Panc1 (cell line): ENCODE results near the gene MOSMO.

Source experiments
- POLR2AphosphoS5 ChIP-seq: IDR thresholded peaks from 2 replicates; pipeline ENCODE4 v1.6.1; 2012; ENCODE audit warnings: mild to moderate bottlenecking, low read depth, low read length, moderate library complexity
- REST ChIP-seq, 2 experiments: IDR thresholded peaks; 2 replicates each; pipeline ENCODE4 v1.6.1; 2011 to 2012; ENCODE audit warnings: low read depth in 2 of 2, control low read depth in 1 of 2, low read length in 1 of 2, mild to moderate bottlenecking in 1 of 2, moderate library complexity in 1 of 2; ENCODE audit not compliant: insufficient read depth in 1 of 2
- SIN3A ChIP-seq: IDR thresholded peaks from 2 replicates; pipeline ENCODE4 v1.6.1; 2012; ENCODE audit warnings: low read depth, mild to moderate bottlenecking, low read length, moderate library complexity, borderline replicate concordance; ENCODE audit not compliant: insufficient read depth
- TCF7L2 ChIP-seq: IDR thresholded peaks from 2 replicates; pipeline ENCODE4 v1.6.1; 2011; ENCODE audit warnings: mild to moderate bottlenecking, low read depth, low read length, inconsistent platforms
- TF ChIP-seq, protein P1 (sequence below): fragments of 450-650 bp; IDR thresholded peaks from 2 replicates; pipeline ENCODE4 v1.5.1; 2017; ENCODE audit warnings: mild to moderate bottlenecking

GRCh38 chr16:22063888-22064467 lies 56.1 kb downstream of the MOSMO start:
- TF ChIP-seq, protein P1, sequence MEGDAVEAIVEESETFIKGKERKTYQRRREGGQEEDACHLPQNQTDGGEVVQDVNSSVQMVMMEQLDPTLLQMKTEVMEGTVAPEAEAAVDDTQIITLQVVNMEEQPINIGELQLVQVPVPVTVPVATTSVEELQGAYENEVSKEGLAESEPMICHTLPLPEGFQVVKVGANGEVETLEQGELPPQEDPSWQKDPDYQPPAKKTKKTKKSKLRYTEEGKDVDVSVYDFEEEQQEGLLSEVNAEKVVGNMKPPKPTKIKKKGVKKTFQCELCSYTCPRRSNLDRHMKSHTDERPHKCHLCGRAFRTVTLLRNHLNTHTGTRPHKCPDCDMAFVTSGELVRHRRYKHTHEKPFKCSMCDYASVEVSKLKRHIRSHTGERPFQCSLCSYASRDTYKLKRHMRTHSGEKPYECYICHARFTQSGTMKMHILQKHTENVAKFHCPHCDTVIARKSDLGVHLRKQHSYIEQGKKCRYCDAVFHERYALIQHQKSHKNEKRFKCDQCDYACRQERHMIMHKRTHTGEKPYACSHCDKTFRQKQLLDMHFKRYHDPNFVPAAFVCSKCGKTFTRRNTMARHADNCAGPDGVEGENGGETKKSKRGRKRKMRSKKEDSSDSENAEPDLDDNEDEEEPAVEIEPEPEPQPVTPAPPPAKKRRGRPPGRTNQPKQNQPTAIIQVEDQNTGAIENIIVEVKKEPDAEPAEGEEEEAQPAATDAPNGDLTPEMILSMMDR, result no peak
- TF ChIP-seq POLR2AphosphoS5, result no peak
- TF ChIP-seq TCF7L2, result no peak
- TF ChIP-seq SIN3A, result no peak
- TF ChIP-seq REST (IDR thresholded peaks at IDR 0.05; ENCODE audit: insufficient read depth in 1 of 2, low read depth in 2 of 2, low read length in 1 of 2), result no peak
